ENCODE data around the gene PDAP1. TPM values are rescaled to one million over a fixed set of nuclear protein-coding genes. Genes with fewer than 3 reads are reported as not detected.

PDAP1 gene
- total RNA-seq, 1 experiment from 2014 or later = 150 TPM

GRCh38 chr7:99410635-99411034, 2.2 kb upstream of the PDAP1 start:
- DNase-seq = no peak
- no peaks in the 10 kb centered on the region for H3K4me1 ChIP-seq (ENCODE audit: insufficient read depth, low read length)
- H3T11ph ChIP-seq (ENCODE audit: low read length) = no peak overlapping the region
- H3K4me2 ChIP-seq (ENCODE audit: insufficient read depth, insufficient read length, low read length) = no peak overlapping the region
- H3K79me2 ChIP-seq (ENCODE audit: insufficient read depth, low read length) = peaks cover 27% of the 10 kb centered on the region
- H3K9me3 ChIP-seq (ENCODE audit: control insufficient read depth, low read depth, low read length) = no peaks in the 10 kb centered on the region
- no peak overlapping the region for H2BK15ac ChIP-seq (ENCODE audit: low read depth, low read length)
- H3K36me3 Mint-ChIP-seq (ENCODE audit: insufficient read depth in 1 of 3, low read depth in 3 of 3) = peaks cover 42 to 62% (median 51%) of the 10 kb centered on the region in 3 experiments; a peak in 6 of 7 replicates
- H3K27me3 ChIP-seq (ENCODE audit: insufficient read depth, low read length) = no peaks in the 10 kb centered on the region
- no peaks in the 10 kb centered on the region for H4K20me1 ChIP-seq (ENCODE audit: control insufficient read depth, insufficient read depth, insufficient read length)
- peak overlapping the region; percentile 95 to 96 for H3K4me3 Mint-ChIP-seq
- H3K9me3 Mint-ChIP-seq = peaks cover 3 to 5% of the 10 kb centered on the region in 2 experiments; a peak in 2 of 5 replicates
- H3K9ac ChIP-seq (ENCODE audit: extremely low read depth, insufficient read length, low read length) = no peak overlapping the region
- no peak overlapping the region for H2BK5ac ChIP-seq (ENCODE audit: insufficient read length, low read length)
- H2AFZ ChIP-seq (ENCODE audit: low read length) = no peak overlapping the region
- no peak overlapping the region for H3K4ac ChIP-seq (ENCODE audit: low read depth, low read length)
- no peak overlapping the region for H2BK120ac ChIP-seq (ENCODE audit: low read depth, low read length, poor library complexity, severe bottlenecking)
- no peak overlapping the region for H3K23ac ChIP-seq (ENCODE audit: insufficient read length, low read depth, low read length)
- H3K23me2 ChIP-seq (ENCODE audit: insufficient read length, low read depth, low read length, poor library complexity, severe bottlenecking) = peaks cover 16% of the 10 kb centered on the region
- H3K4me1 Mint-ChIP-seq = peaks cover 19 to 23% of the 10 kb centered on the region in 2 experiments
- WGBS (ENCODE audit: extremely low coverage, insufficient read length, low lambda C conversion rate) = no CpG with 5 or more reads among the region's 2 CpGs
- TF ChIP-seq CTCF (conservative IDR thresholded peaks at IDR 0.05) = no peak
- no peak overlapping the region for H3K27ac ChIP-seq (ENCODE audit: insufficient read length, low read depth, low read length)
- H4K5ac ChIP-seq (ENCODE audit: insufficient read length, low read depth, low read length) = no peak overlapping the region
- no peak overlapping the region for H4K91ac ChIP-seq (ENCODE audit: insufficient read length, low read depth, low read length)
- no peak overlapping the region for H4K8ac ChIP-seq (replicated peaks; ENCODE audit: insufficient read length, low read depth, low read length)
- H3K79me1 ChIP-seq (ENCODE audit: insufficient read depth, low read depth, low read length, poor library complexity, severe bottlenecking) = peaks cover 8% of the 10 kb centered on the region
- no peaks in the 10 kb centered on the region for H3K27me3 Mint-ChIP-seq (ENCODE audit: low read depth)
- H3K14ac ChIP-seq (ENCODE audit: insufficient read depth, low read length) = no peak overlapping the region
- H3K27ac Mint-ChIP-seq = peak overlapping the region in 1 of 3 experiments; percentile 64; a peak in 2 of 7 replicates
- H2BK12ac ChIP-seq (ENCODE audit: insufficient read length, low read depth, low read length) = no peak overlapping the region
- H2BK20ac ChIP-seq (ENCODE audit: low read depth, low read length, poor library complexity, severe bottlenecking) = no peak overlapping the region
- H3K18ac ChIP-seq (ENCODE audit: insufficient read length, low read depth, low read length) = no peak overlapping the region
- H3K56ac ChIP-seq (ENCODE audit: insufficient read length, low read depth, low read length) = no peak overlapping the region
- H2AK5ac ChIP-seq (ENCODE audit: insufficient read length, low read length) = no peak overlapping the region

Measured in H9 (cell line).